ENCODE data around the gene FHIP1B. TPM values are rescaled to one million over a fixed set of nuclear protein-coding genes. Genes with fewer than 3 reads are reported as not detected.
"Not testable (repeated sequence)": the region's sequence is repeated elsewhere in the genome, so short reads cannot be mapped to it uniquely, and the experiment has no call there.

The FHIP1B gene
- 10 to 100 TPM; 21.5 to 27.1 (median 22.9) TPM for total RNA-seq

DNA sequence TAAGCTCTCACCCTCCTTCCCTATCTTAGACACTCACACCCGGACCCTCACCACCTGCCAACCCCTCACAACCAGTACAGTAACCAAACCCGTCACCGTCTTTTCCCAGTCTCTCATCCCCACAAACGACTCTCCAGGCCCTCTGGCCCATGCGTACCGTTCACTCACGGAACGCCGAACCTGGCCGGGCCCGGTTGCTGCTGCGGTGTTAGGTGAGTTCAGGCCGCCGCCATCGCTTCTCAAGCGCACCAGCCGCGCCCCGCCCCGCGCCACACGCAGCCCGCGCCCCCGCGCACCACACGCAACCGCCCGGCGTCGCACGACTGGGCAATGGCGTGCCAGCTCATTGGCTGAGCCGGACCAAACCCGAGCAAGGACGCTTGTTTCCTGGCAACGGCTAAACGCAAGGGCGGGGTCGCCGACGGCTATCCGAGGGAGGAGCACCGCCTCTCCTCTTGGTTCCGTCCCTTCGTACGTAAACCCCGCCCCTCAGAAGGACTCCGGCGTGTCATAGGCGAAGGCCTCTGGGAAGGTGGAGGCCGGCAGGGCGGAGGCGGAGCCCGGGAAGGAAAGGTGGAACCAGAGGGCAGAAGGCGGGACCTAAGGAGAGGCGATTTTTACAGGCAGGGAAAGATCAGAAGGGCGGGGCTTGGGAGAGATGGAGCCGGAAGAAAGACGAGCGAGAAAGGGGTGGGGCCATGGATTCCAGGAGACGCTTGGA is at the start of gene FHIP1B:
FHIP1B (minus strand) TSS at position 250 of the 721 bp plus-strand sequence. CDS start 10,120 bp downstream, outside the sequence.
- peak; percentile 91 to 93 for ATAC-seq
- Mint-ChIP-seq H3K36me3 (ENCODE audit: insufficient read depth) (no peaks in the 10 kb centered on the region), H3K9me3 (no peaks in the 10 kb centered on the region), H3K4me1 (ENCODE audit: low read depth) (peaks cover 42% of the 10 kb centered on the region), H3K27me3 (ENCODE audit: low read depth) (no peaks in the 10 kb centered on the region), H3K4me3 (peak within 1 kb of the TSS; percentile 94)
- peak; percentile 98 for DNase-seq

DNA sequence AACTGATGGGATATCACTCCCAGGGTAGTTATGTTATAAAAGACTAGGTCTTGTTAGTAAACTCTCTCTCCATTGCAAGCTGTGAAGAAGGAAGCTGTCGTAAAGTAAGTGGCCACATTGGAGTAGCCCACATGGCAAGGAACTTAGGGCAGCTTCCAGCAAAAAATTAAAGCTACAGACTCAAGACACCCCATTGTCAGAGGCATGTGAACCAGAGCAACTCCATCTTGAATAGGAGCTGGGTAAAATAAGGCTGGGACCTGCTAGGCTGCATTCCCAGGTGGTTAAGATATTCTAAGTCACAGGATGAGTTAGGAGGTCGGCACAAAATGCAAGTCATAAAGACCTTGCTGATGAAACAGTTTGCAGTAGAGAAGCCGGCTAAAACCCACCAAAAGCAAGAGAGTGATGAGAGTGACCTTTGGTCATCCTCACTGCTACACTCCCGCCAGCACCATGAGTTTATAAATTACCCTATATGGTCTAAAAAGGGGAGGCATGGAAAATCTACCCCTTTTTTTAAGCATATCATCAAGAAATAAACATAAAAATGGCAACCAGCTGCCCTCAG is 49.1 kb upstream of the FHIP1B start:
- Mint-ChIP-seq H3K4me1 (ENCODE audit: low read depth) (no peaks in the 10 kb centered on the region), H3K9me3 (no peaks in the 10 kb centered on the region), H3K27me3 (ENCODE audit: low read depth) (peaks cover 30% of the 10 kb centered on the region), H3K36me3 (ENCODE audit: insufficient read depth) (no peaks in the 10 kb centered on the region), H3K4me3 (no peak overlapping the region)
- no peak for DNase-seq
- no peak for ATAC-seq

DNA sequence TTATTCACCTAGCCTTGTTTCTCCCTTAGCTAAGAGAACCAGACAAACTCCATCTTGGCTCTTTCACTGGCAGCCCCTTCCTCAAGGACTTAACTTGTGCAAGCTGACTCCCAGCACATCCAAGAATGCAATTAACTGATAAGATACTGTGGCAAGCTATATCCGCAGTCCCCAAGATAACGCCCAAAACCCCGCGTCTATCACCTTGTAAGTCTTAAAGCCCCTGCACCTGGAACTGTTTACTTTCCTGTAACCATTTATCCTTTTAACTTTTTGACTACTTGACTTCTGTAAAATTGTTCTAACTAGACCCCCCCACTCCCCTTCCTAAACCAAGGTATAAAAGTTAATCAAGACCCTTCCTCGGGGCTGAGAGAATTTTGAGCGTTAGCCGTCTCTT is 46.4 kb upstream of the FHIP1B start:
- not testable (repeated sequence) for H3K9me3 Mint-ChIP-seq; ATAC-seq; H3K4me1 Mint-ChIP-seq (ENCODE audit: low read depth); H3K4me3 Mint-ChIP-seq; DNase-seq; H3K36me3 Mint-ChIP-seq (ENCODE audit: insufficient read depth)
- H3K27me3 Mint-ChIP-seq (ENCODE audit: low read depth) = peaks cover 50% of the 10 kb centered on the region

DNA sequence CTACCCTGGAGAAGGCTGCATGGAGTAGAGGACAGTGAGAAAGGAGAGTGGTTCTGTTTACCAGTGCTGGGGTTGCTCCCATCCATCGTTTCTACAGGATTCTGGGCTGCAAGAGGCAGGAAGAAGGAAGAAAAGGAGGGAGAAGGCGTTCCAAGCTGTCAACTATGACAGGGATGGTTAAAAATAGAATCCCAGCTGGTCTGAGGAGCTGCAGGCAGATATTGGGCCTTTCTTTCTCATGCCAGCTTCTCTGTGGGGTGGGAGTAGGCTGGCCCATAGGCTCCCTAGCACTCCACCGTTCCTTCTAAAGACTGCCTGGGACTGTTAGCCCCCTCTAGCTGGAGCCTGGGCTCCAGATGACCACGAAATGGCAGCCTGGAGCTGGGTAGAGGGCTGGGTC is 38.8 kb upstream of the FHIP1B start:
- Mint-ChIP-seq H3K27me3 (ENCODE audit: low read depth) (peaks cover 56% of the 10 kb centered on the region), H3K4me3 (no peak overlapping the region), H3K4me1 (ENCODE audit: low read depth) (no peaks in the 10 kb centered on the region), H3K36me3 (ENCODE audit: insufficient read depth) (peaks cover 3% of the 10 kb centered on the region), H3K9me3 (peaks cover 5% of the 10 kb centered on the region)
- ATAC-seq (no peak), DNase-seq (no peak)

DNA sequence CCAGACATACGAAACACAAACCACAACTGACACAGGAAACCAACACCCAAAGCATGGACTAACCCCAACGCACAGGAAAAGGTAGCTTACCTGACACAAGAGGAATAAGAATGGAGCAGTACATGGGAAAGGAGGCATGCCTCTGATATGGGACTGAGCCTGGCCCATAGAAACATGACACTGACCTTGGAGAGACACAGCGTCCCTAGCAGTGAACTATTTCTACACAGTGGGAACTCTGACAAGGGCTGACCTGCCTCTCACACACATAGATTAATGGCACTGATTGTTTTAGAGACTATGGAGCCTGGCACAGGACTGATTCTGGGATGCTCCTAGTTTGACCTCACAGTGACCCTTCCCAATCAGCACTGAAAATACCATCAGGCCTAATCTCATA is 37.2 kb upstream of the FHIP1B start:
- no peak for DNase-seq
- peaks cover 4% of the 10 kb centered on the region for H3K9me3 Mint-ChIP-seq
- peaks cover 3% of the 10 kb centered on the region for H3K36me3 Mint-ChIP-seq (ENCODE audit: insufficient read depth)
- no peak overlapping the region for H3K4me3 Mint-ChIP-seq
- peaks cover 43% of the 10 kb centered on the region for H3K27me3 Mint-ChIP-seq (ENCODE audit: low read depth)
- ATAC-seq = no peak
- no peaks in the 10 kb centered on the region for H3K4me1 Mint-ChIP-seq (ENCODE audit: low read depth)

DNA sequence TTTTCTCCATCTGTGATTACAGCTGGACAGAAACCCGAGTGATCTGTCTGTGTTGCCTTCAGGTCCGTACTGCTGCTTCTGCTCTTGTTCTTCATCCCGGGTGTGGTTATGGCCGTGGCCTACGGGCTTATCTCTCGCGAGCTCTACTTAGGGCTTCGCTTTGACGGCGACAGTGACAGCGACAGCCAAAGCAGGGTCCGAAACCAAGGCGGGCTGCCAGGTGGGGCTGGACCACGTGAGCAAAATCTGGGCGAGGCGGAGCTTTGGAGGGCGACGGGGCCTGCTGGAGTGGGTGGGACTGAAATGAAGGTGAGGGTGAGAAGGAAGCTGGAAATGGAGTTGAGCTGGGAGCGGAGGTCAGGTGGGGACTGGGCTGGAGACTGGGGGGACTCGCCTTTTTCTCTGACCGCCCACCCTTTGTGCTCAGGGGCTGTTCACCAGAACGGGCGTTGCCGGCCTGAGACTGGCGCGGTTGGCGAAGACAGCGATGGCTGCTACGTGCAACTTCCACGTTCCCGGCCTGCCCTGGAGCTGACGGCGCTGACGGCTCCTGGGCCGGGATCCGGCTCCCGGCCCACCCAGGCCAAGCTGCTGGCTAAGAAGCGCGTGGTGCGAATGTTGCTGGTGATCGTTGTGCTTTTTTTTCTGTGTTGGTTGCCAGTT is 36.3 kb upstream of the FHIP1B start:
- DNase-seq (no peak), ATAC-seq (no peak)
- Mint-ChIP-seq H3K36me3 (ENCODE audit: insufficient read depth) (peaks cover 3% of the 10 kb centered on the region), H3K4me3 (no peak overlapping the region), H3K4me1 (ENCODE audit: low read depth) (no peaks in the 10 kb centered on the region), H3K27me3 (ENCODE audit: low read depth) (peaks cover 39% of the 10 kb centered on the region), H3K9me3 (no peaks in the 10 kb centered on the region)

DNA sequence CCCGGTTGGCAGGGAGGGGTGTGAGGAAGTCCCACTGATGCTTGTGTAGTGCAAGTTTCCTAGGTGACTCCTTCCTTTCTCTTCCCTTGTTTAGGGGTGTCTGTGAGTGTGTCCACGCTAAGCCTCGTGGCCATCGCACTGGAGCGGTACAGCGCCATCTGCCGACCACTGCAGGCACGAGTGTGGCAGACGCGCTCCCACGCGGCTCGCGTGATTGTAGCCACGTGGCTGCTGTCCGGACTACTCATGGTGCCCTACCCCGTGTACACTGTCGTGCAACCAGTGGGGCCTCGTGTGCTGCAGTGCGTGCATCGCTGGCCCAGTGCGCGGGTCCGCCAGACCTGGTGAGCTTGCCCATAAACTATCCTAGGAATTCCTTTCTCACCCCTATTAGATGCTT is 35.6 kb upstream of the FHIP1B start:
- Mint-ChIP-seq H3K4me1 (ENCODE audit: low read depth) (no peaks in the 10 kb centered on the region), H3K9me3 (no peaks in the 10 kb centered on the region), H3K4me3 (no peak overlapping the region), H3K27me3 (ENCODE audit: low read depth) (peaks cover 36% of the 10 kb centered on the region), H3K36me3 (ENCODE audit: insufficient read depth) (peaks cover 3% of the 10 kb centered on the region)
- ATAC-seq = no peak
- no peak for DNase-seq

DNA sequence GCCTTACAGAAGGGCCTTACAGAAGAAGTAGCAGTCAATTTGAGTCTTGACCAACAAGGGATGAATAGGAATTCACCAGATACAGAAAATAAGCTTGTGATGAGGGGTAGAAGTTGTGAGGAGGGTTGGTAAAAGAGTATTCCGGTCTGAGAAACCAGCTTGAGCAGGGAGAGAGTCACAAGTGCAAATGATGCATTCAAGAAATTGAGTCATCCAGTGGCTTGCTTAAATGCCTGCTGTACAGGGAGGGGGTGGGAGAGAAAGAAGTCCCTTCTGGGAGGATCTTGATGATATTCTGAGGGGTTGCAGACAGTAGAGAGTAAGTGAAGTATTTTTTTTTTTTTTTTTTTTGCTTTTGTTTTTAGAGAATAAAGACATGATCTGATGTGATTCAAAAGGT is 34.4 kb upstream of the FHIP1B start:
- DNase-seq (no peak), ATAC-seq (no peak)
- Mint-ChIP-seq H3K4me1 (ENCODE audit: low read depth) (no peaks in the 10 kb centered on the region), H3K36me3 (ENCODE audit: insufficient read depth) (no peaks in the 10 kb centered on the region), H3K4me3 (no peak overlapping the region), H3K9me3 (no peaks in the 10 kb centered on the region), H3K27me3 (ENCODE audit: low read depth) (peaks cover 39% of the 10 kb centered on the region)

DNA sequence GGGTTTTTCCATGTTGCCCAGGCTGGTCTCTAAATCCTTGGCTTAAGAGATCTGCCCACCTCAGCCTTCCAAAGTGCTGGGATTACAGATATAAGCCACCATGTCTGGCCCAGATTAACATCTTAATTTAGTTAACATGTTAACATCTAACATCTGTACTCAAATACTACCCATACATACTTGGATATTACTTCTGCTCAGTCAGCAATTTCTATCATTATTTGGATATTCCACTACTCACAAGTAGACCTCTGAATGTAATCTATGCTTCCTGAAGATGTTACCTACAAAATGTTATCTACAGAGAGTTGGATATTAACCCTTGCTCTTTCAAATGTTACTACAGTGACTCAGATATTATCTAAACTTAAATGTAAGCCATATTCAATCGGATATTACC is 29.2 kb upstream of the FHIP1B start:
- Mint-ChIP-seq H3K36me3 (ENCODE audit: insufficient read depth) (no peaks in the 10 kb centered on the region), H3K27me3 (ENCODE audit: low read depth) (peaks cover 34% of the 10 kb centered on the region), H3K9me3 (no peaks in the 10 kb centered on the region), H3K4me1 (ENCODE audit: low read depth) (peaks cover 3% of the 10 kb centered on the region), H3K4me3 (no peak overlapping the region)
- ATAC-seq (no peak), DNase-seq (no peak)

DNA sequence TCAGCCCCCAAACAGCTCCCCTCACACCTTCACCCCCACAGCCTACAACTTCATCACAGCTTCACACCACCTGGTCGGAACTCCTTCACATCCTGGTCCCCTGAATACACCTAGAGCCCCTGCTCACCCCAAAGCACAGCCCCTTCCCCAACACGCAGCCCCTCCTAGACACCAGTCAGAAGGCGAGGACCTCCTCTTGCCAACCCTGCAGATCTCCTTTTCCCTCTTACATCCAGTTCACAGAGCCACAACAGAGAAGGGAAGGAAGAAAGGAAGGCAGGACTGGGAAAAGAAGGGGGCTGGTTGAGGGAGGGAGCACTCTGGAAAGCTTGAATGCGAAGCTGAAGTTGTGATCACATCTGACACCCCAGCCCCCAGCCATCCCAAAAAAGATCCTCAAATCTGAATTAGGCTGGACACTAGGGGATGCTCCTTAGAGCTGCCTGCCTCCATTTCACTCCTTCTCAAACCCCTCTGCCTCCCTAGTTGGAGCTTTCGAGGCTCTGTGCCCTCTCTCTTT is 25.8 kb upstream of the FHIP1B start:
- ATAC-seq (no peak), DNase-seq (no peak)
- Mint-ChIP-seq H3K36me3 (ENCODE audit: insufficient read depth) (no peaks in the 10 kb centered on the region), H3K9me3 (no peaks in the 10 kb centered on the region), H3K27me3 (ENCODE audit: low read depth) (peaks cover 34% of the 10 kb centered on the region), H3K4me3 (no peak overlapping the region), H3K4me1 (ENCODE audit: low read depth) (peaks cover 3% of the 10 kb centered on the region)

DNA sequence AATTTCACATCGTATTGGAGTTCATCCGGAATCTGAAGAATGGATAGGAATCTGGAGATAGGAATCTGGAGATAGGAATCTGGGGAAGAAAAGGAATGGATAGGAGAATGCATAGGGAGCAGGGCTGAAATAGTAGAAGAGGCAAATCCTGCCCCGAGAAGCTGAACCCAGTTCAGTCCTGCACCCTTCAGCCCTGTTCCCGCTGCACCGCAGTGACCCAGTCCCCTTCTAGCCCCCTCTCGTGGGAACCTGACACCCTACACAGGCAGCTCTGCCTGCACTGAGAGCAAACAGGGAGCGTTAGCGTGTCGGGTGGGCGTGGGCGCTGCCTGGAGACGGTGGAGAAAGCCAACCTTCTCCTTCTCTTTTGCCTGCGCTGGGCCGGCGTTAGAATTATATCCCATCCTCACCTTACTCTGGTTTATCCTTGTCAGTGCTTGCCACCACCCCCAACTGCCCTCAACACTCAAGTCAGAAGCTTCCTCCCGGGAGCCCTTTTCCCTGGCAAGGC is 24.2 kb upstream of the FHIP1B start:
- H3K36me3 Mint-ChIP-seq (ENCODE audit: insufficient read depth) = no peaks in the 10 kb centered on the region
- peak overlapping the region; percentile 67 for H3K4me3 Mint-ChIP-seq
- H3K4me1 Mint-ChIP-seq (ENCODE audit: low read depth) = peaks cover 3% of the 10 kb centered on the region
- ATAC-seq (peak; percentile 21 to 31), DNase-seq (no peak)
- no peaks in the 10 kb centered on the region for H3K9me3 Mint-ChIP-seq
- peaks cover 17% of the 10 kb centered on the region for H3K27me3 Mint-ChIP-seq (ENCODE audit: low read depth)

DNA sequence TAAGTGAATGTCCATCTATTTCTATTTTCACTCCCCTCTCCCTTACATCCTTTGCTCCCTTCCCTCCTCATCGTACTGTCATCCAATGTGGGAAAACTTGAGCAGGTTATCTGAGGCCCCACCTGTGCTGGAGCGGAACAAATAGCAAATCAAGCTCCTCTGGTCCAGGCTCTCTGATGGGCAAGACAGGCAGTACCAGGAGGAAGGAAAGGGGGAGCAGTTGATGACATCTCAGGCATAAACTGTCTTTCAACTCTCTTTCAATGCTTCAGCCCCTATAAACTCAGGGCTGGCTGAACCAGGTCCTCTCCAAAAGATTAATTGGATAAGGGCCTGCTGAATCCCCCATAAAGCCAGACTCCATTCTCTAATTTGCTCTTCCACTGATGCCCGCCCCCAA is 23.7 kb upstream of the FHIP1B start:
- H3K9me3 Mint-ChIP-seq = no peaks in the 10 kb centered on the region
- no peak for DNase-seq
- no peaks in the 10 kb centered on the region for H3K36me3 Mint-ChIP-seq (ENCODE audit: insufficient read depth)
- peaks cover 3% of the 10 kb centered on the region for H3K4me1 Mint-ChIP-seq (ENCODE audit: low read depth)
- no peak overlapping the region for H3K4me3 Mint-ChIP-seq
- ATAC-seq = no peak
- peaks cover 15% of the 10 kb centered on the region for H3K27me3 Mint-ChIP-seq (ENCODE audit: low read depth)

DNA sequence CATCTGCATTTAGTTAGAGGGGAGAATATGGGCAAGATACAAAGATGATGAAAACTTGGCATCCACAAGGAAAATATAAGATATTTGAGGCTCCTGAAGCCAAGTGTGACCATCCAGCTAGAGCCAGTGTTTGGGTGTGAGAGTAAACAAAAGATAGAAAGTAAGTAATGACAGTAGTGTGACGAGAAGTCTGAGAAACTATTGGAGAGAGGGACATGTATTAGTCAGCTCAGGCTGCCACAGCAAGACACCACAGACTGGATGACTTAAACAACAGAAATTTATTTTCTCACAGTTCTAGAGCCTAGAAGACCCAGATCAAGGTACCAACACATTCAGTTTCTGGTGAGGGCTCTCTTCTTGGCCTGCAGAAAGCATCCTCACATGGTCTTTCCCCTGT is 18.8 kb upstream of the FHIP1B start:
- ATAC-seq (no peak), DNase-seq (no peak)
- no peak overlapping the region for H3K4me3 Mint-ChIP-seq
- peaks cover 2% of the 10 kb centered on the region for H3K27me3 Mint-ChIP-seq (ENCODE audit: low read depth)
- no peaks in the 10 kb centered on the region for H3K36me3 Mint-ChIP-seq (ENCODE audit: insufficient read depth)
- no peaks in the 10 kb centered on the region for H3K9me3 Mint-ChIP-seq
- H3K4me1 Mint-ChIP-seq (ENCODE audit: low read depth) = no peaks in the 10 kb centered on the region

DNA sequence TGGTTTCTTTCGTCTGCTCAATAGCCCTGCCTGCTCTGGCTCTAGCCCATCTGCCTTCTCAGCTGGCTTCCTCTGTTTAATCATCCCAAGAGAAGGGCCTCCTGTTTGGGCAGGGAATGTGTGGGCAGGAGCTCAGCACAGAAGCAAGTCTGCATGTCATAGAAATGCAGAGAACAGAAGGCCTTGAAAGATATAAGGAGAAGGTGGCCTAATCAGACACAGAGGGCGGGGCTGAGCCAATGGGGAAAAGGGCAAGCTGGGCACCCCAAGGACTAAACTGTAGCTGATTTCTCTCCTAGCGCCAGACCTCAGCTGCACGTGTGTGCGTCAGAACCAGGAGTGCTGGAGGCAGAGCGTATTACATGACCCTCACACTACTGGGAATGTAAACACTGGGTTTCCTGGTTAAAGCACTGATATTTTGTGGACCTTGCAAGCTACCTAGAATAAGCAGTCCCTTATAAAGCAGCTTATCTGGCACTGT is 17.6 kb upstream of the FHIP1B start:
- no peak overlapping the region for H3K4me3 Mint-ChIP-seq
- H3K9me3 Mint-ChIP-seq = no peaks in the 10 kb centered on the region
- H3K4me1 Mint-ChIP-seq (ENCODE audit: low read depth) = no peaks in the 10 kb centered on the region
- H3K27me3 Mint-ChIP-seq (ENCODE audit: low read depth) = no peaks in the 10 kb centered on the region
- ATAC-seq (no peak), DNase-seq (no peak)
- H3K36me3 Mint-ChIP-seq (ENCODE audit: insufficient read depth) = no peaks in the 10 kb centered on the region
